ENCODE measurements around the gene RBBP8NL.

RBBP8NL gene

GRCh38 chr20:62392621-62393334, 34.6 kb downstream of the RBBP8NL start:
- no peak for DNase-seq (ENCODE audit: insufficient read length)
- no peak for TF ChIP-seq TAF1 (IDR thresholded peaks at IDR 0.05; ENCODE audit: borderline replicate concordance, low read depth, low read length)
- TF ChIP-seq POLR2AphosphoS5 (IDR thresholded peaks at IDR 0.05; ENCODE audit: low read depth, low read length) = 0 out of 2 replicates have a peak, but pooled peaks have one; percentile 29
- no peak for TF ChIP-seq POLR2A (IDR thresholded peaks at IDR 0.05; ENCODE audit: low read depth, low read length)
- FAIRE-seq = no peak

GRCh38 chr20:62392077-62392418, 35.3 kb downstream of the RBBP8NL start:
- peak; percentile 3; the same call in 1 of the 2 replicates for TF ChIP-seq POLR2AphosphoS5 (IDR thresholded peaks at IDR 0.05; ENCODE audit: low read depth, low read length)
- TF ChIP-seq POLR2A (IDR thresholded peaks at IDR 0.05; ENCODE audit: low read depth, low read length) = no peak
- no peak for TF ChIP-seq TAF1 (IDR thresholded peaks at IDR 0.05; ENCODE audit: borderline replicate concordance, low read depth, low read length)
- FAIRE-seq = no peak
- DNase-seq (ENCODE audit: insufficient read length) = no peak

GRCh38 chr20:62391165-62392076, 35.9 kb downstream of the RBBP8NL start:
- no peak for FAIRE-seq

GRCh38 chr20:62390317-62391164, 36.8 kb downstream of the RBBP8NL start:
- DNase-seq (ENCODE audit: insufficient read length) = no peak
- no peak; the same call in none of the 2 replicates for TF ChIP-seq POLR2A (IDR thresholded peaks at IDR 0.05; ENCODE audit: low read depth, low read length)
- TF ChIP-seq TAF1 (IDR thresholded peaks at IDR 0.05; ENCODE audit: borderline replicate concordance, low read depth, low read length) = no peak
- TF ChIP-seq POLR2AphosphoS5 (IDR thresholded peaks at IDR 0.05; ENCODE audit: low read depth, low read length) = no peak; the same call in 1 of the 2 replicates
- FAIRE-seq = no peak

More at GRCh38 chr20:62391165-62392076, 35.9 kb downstream of the RBBP8NL start:
- no peak for DNase-seq (ENCODE audit: insufficient read length)
- TF ChIP-seq POLR2AphosphoS5 (IDR thresholded peaks at IDR 0.05; ENCODE audit: low read depth, low read length) = peak; percentile 45; the same call in 1 of the 2 replicates
- no peak for TF ChIP-seq POLR2A (IDR thresholded peaks at IDR 0.05; ENCODE audit: low read depth, low read length)
- no peak for TF ChIP-seq TAF1 (IDR thresholded peaks at IDR 0.05; ENCODE audit: borderline replicate concordance, low read depth, low read length)

GRCh38 chr20:62389601-62390087, 37.7 kb downstream of the RBBP8NL start:
- TF ChIP-seq POLR2AphosphoS5 (IDR thresholded peaks at IDR 0.05; ENCODE audit: low read depth, low read length) = no peak; the same call in 1 of the 2 replicates
- no peak; the same call in 1 of the 2 replicates for TF ChIP-seq POLR2A (IDR thresholded peaks at IDR 0.05; ENCODE audit: low read depth, low read length)
- TF ChIP-seq TAF1 (IDR thresholded peaks at IDR 0.05; ENCODE audit: borderline replicate concordance, low read depth, low read length) = no peak
- FAIRE-seq (no peak), DNase-seq (ENCODE audit: insufficient read length) (no peak)

GRCh38 chr20:62388839-62389600, 38.3 kb downstream of the RBBP8NL start:
- FAIRE-seq = no peak
- no peak for DNase-seq (ENCODE audit: insufficient read length)

GRCh38 chr20:62387933-62388635, 39.3 kb downstream of the RBBP8NL start:
- FAIRE-seq (no peak), DNase-seq (ENCODE audit: insufficient read length) (no peak)
- TF ChIP-seq POLR2A (IDR thresholded peaks at IDR 0.05; ENCODE audit: low read depth, low read length) = no peak
- no peak; the same call in 1 of the 2 replicates for TF ChIP-seq POLR2AphosphoS5 (IDR thresholded peaks at IDR 0.05; ENCODE audit: low read depth, low read length)
- no peak for TF ChIP-seq TAF1 (IDR thresholded peaks at IDR 0.05; ENCODE audit: borderline replicate concordance, low read depth, low read length)

More at GRCh38 chr20:62388839-62389600, 38.3 kb downstream of the RBBP8NL start:
- TF ChIP-seq POLR2A (IDR thresholded peaks at IDR 0.05; ENCODE audit: low read depth, low read length) (peak; percentile 59; the same call in 1 of the 2 replicates), TAF1 (IDR thresholded peaks at IDR 0.05; ENCODE audit: borderline replicate concordance, low read depth, low read length) (no peak), POLR2AphosphoS5 (IDR thresholded peaks at IDR 0.05; ENCODE audit: low read depth, low read length) (peak; percentile 85)

- no peak for DNase-seq (ENCODE audit: insufficient read length)
- no peak for FAIRE-seq
- TF ChIP-seq POLR2A (IDR thresholded peaks at IDR 0.05; ENCODE audit: low read depth, low read length) (no peak; the same call in 1 of the 2 replicates), TAF1 (IDR thresholded peaks at IDR 0.05; ENCODE audit: borderline replicate concordance, low read depth, low read length) (no peak), POLR2AphosphoS5 (IDR thresholded peaks at IDR 0.05; ENCODE audit: low read depth, low read length) (no peak; the same call in 1 of the 2 replicates)
Measured at GRCh38 chr20:62387219-62387913, 40.0 kb downstream of the RBBP8NL start.

Data from GM12892 (cell line).